Stomach (tissue), 9 donors: ENCODE measurements around the gene PFKP. TPM values are rescaled to one million over a fixed set of nuclear protein-coding genes. Genes with fewer than 3 reads are reported as not detected.

Experiments
- DNase-seq, 2 donors: peaks; one replicate each; pipeline versions ENCODE4 v3.0.0 to v3.0.0-alpha.2; 2013 to 2019
- H3K27ac ChIP-seq, 5 donors: fragments of 200-600 bp in 4 of 5; sonication (generic) in 4 of 5; one replicate each; pipeline ENCODE4 v1.5.1; 2013 to 2019; ENCODE audit warnings: mild to moderate bottlenecking in 1 of 5, moderate library complexity in 1 of 5
- H3K27me3 ChIP-seq, 3 donors: fragments of 200-600 bp; sonication (generic); one replicate each; pipeline ENCODE4 v1.5.1; 2017 to 2019; ENCODE audit warnings: mixed run types in 1 of 3
- H3K36me3 ChIP-seq, 4 donors: fragments of 200-600 bp; sonication (generic); 1 replicate in 3 of 4; 2 replicates in 1 of 4; pipeline ENCODE4 v1.5.1; 2016 to 2019
- H3K4me1 ChIP-seq, 4 donors: fragments of 200-600 bp; sonication (generic); one replicate each; pipeline ENCODE4 v1.5.1; 2016 to 2019
- H3K4me3 ChIP-seq, 4 donors: fragments of 200-600 bp; sonication (generic) in 3 of 4; one replicate each; pipeline ENCODE4 v1.5.1; 2016 to 2019; ENCODE audit warnings: mild to moderate bottlenecking in 1 of 4
- H3K9me3 ChIP-seq, 4 donors: fragments of 200-600 bp; sonication (generic); one replicate each; pipeline ENCODE4 v1.5.1; 2016 to 2019
- CTCF ChIP-seq, 7 experiments: fragments of 450-650 bp in 4 of 7; fragments of 200-600 bp in 3 of 7; sonication (generic) in 3 of 7; IDR thresholded peaks; one replicate each; pipeline ENCODE4 v1.5.1; 2016 to 2019; ENCODE audit warnings: antibody characterized with exemption in 7 of 7, control low read depth in 2 of 7, mild to moderate bottlenecking in 1 of 7
- EP300 ChIP-seq: sonication (generic); formaldehyde crosslinking; IDR thresholded peaks from one replicate; pipeline ENCODE4 v1.6.1; 2017; ENCODE audit warnings: antibody characterized with exemption
- POLR2A ChIP-seq, 4 donors: fragments of 450-650 bp; IDR thresholded peaks; one replicate each; pipeline ENCODE4 v1.6.1; 2016; ENCODE audit warnings: antibody characterized with exemption in 4 of 4, control low read depth in 2 of 4, mild to moderate bottlenecking in 1 of 4, moderate library complexity in 1 of 4
- POLR2AphosphoS5 ChIP-seq, 3 donors: sonication (generic); formaldehyde crosslinking; IDR thresholded peaks; one replicate each; pipeline ENCODE4 v1.6.1; 2016; ENCODE audit warnings: antibody characterized with exemption in 3 of 3
- WGBS, 5 donors: extraction: QIAGEN DNeasy Blood & Tissue Kit in 3 of 5; methylation state at CpG; one replicate each; pipeline versions ENCODE4 v1.1.5 to v1.1.7; 2013 to 2018; 5-methylcytosine and 5-hydroxymethylcytosine counted together
- intact Hi-C: fragments of 100-400 bp; cut with DNase I; formaldehyde crosslinking; loops from one replicate; pipeline ENCODE4 v1.15.1; 2023; ENCODE audit warnings: low total_unique reads
- polyA plus RNA-seq, 3 donors: library from polyadenylated mRNA; stranded (reverse); fragments of 200-250 nt; gene quantifications; one replicate each; pipeline ENCODE4 v1.2.3, GENCODE V29; 2013
- total RNA-seq, 5 donors: library from RNA; depleted of rRNA; stranded (reverse); fragments of >200 nt; gene quantifications; one replicate each; pipeline versions ENCODE4 v1.1.0 to v1.2.3, GENCODE V29; 2014 to 2016
- donor health status: healthy with polysubstance abuse.
- donor health status: Bipolar disorder and iron deficiency.
- donor health status: healthy.

Gene PFKP
- total and polyA plus RNA-seq, 8 donors, result 11.2 to 155 (median 29.4) TPM

- Histone ChIP-seq H3K36me3 (peaks cover 88 to 100% (median 100%) of the 10 kb centered on the region in 4 donors), H3K4me3 (no peak overlapping the region), H3K9me3 (no peaks in the 10 kb centered on the region), H3K4me1 (peaks cover 0 to 20% (median 9%) of the 10 kb centered on the region in 4 donors), H3K27me3 (no peaks in the 10 kb centered on the region), H3K27ac (no peak overlapping the region)
- 83 to 95% (median 93%) methylated on average over 21 of the region's 21 CpGs for WGBS, 5 donors
- DNase-seq, result no peak
- intact Hi-C loops, result no loop called here
- TF ChIP-seq CTCF (IDR thresholded peaks at IDR 0.05), result no peak
- no peak for TF ChIP-seq POLR2AphosphoS5 (IDR thresholded peaks at IDR 0.05)
- no peak for TF ChIP-seq POLR2A (IDR thresholded peaks at IDR 0.05)
- no peak for TF ChIP-seq EP300
These were observed 74.1 kb downstream of the PFKP start for GRCh38 chr10:3141351-3142005.

- TF ChIP-seq EP300 (no peak), POLR2AphosphoS5 (IDR thresholded peaks at IDR 0.05) (no peak), CTCF (IDR thresholded peaks at IDR 0.05) (no peak), POLR2A (IDR thresholded peaks at IDR 0.05) (no peak)
- Histone ChIP-seq H3K27me3 (no peaks in the 10 kb centered on the region), H3K27ac (no peak overlapping the region), H3K4me3 (no peak overlapping the region), H3K9me3 (no peaks in the 10 kb centered on the region), H3K4me1 (peaks cover 0 to 16% (median 6%) of the 10 kb centered on the region in 4 donors), H3K36me3 (peaks cover 89 to 100% (median 100%) of the 10 kb centered on the region in 4 donors)
- WGBS, 5 donors, result 84 to 93% (median 89%) methylated on average over 13 to 14 of the region's 14 CpGs
- intact Hi-C loops, result no loop called here
- no peak for DNase-seq
These were observed 75.0 kb downstream of the PFKP start for GRCh38 chr10:3142146-3142875.

GRCh38 chr10:3143366-3143765 is 76.0 kb downstream of the PFKP start:
- no peak overlapping the region for H3K27ac ChIP-seq

More at GRCh38 chr10:3143366-3143765, 76.0 kb downstream of the PFKP start:
- Histone ChIP-seq H3K36me3 (peaks cover 89 to 100% (median 100%) of the 10 kb centered on the region in 4 donors), H3K4me3 (no peak overlapping the region), H3K4me1 (peaks cover 0 to 16% (median 6%) of the 10 kb centered on the region in 4 donors), H3K27me3 (no peaks in the 10 kb centered on the region), H3K9me3 (no peaks in the 10 kb centered on the region)
- no peak for DNase-seq
- 86 to 97% (median 95%) methylated on average over 17 of the region's 17 CpGs for WGBS, 5 donors
- TF ChIP-seq EP300 (no peak), POLR2A (IDR thresholded peaks at IDR 0.05) (no peak), CTCF (IDR thresholded peaks at IDR 0.05) (no peak), POLR2AphosphoS5 (IDR thresholded peaks at IDR 0.05) (no peak)
- intact Hi-C loops, result no loop called here
